ENCODE data around the gene SLC37A4. TPM values are rescaled to one million over a fixed set of nuclear protein-coding genes. Genes with fewer than 3 reads are reported as not detected.
A peak's percentile ranks its signal among the peaks of the same experiment; 100 is the strongest.

Gene SLC37A4
- total RNA-seq, 1 experiment from 2014 or later: 108 TPM

GRCh38 chr11:119031912-119032280 lies 1.2 kb upstream of the SLC37A4 start:
- Histone ChIP-seq H3K27me3 (replicated peaks; ENCODE audit: control insufficient read depth, insufficient read depth, low read length) (no peaks in the 10 kb centered on the region), H3K4me3 (ENCODE audit: low read depth, low read length) (no peak overlapping the region), H3K9me3 (no peaks in the 10 kb centered on the region), H3K36me3 (ENCODE audit: control insufficient read depth, insufficient read depth, low read length) (peaks cover 12% of the 10 kb centered on the region), H3K4me1 (peaks cover 23% of the 10 kb centered on the region)
- Mint-ChIP-seq H3K36me3 (ENCODE audit: insufficient read depth, unreplicated experiment) (peaks cover 35% of the 10 kb centered on the region), H3K27me3 (ENCODE audit: insufficient read depth, unreplicated experiment) (no peaks in the 10 kb centered on the region), H3K9me3 (ENCODE audit: unreplicated experiment) (no peaks in the 10 kb centered on the region), H3K27ac (ENCODE audit: unreplicated experiment) (no peak overlapping the region), H3K4me3 (ENCODE audit: unreplicated experiment) (no peak overlapping the region), H3K4me1 (ENCODE audit: low read depth, unreplicated experiment) (peaks cover 39% of the 10 kb centered on the region)
- ChIA-PET CTCF (interaction anchor here (0.6 to 0.9 kb wide), 2 partner anchors 11 to 90 kb away, joined by 4 to 6 read pairs; partner anchors contain the start of gene HINFP), POLR2A (interaction anchor here (1.3 kb wide), 1 partner anchor 13 kb away, joined by 4 read pairs; the partner anchor contains the start of genes RPS25 and TRAPPC4)
- no TSS peak for BruUV-seq (replicated peaks)
- no peak for DNase-seq
- no peak for TF ChIP-seq CTCF (IDR thresholded peaks at IDR 0.05; ENCODE audit: insufficient read depth in 1 of 2, low read depth in 1 of 2, low read length in 1 of 2, severe bottlenecking in 1 of 2, unreplicated experiment in 1 of 2)
- intact Hi-C loops (cut with micrococcal nuclease; ENCODE audit: unreplicated experiment): loop anchor here (2.0 kb wide), 1 partner anchor 53 kb away; the partner anchor contains the start of gene HMBS

- no peak for DNase-seq
- peaks cover 51% of the 10 kb centered on the region for H3K36me3 Mint-ChIP-seq (ENCODE audit: insufficient read depth, unreplicated experiment)
- Histone ChIP-seq H3K9me3 (no peaks in the 10 kb centered on the region), H3K27me3 (replicated peaks; ENCODE audit: control insufficient read depth, insufficient read depth, low read length) (no peaks in the 10 kb centered on the region), H3K4me1 (peaks cover 43% of the 10 kb centered on the region), H3K36me3 (ENCODE audit: control insufficient read depth, insufficient read depth, low read length) (peaks cover 18% of the 10 kb centered on the region), H3K4me3 (ENCODE audit: low read depth, low read length) (peak overlapping the region; percentile 95)
- no peak for TF ChIP-seq CTCF (IDR thresholded peaks at IDR 0.05; ENCODE audit: insufficient read depth in 1 of 2, low read depth in 1 of 2, low read length in 1 of 2, severe bottlenecking in 1 of 2, unreplicated experiment in 1 of 2)
- peak overlapping the region; percentile 93 for H3K4me3 Mint-ChIP-seq (ENCODE audit: unreplicated experiment)
- BruUV-seq (replicated peaks): no TSS peak
- intact Hi-C loops (cut with micrococcal nuclease; ENCODE audit: unreplicated experiment): loop anchor here (1.0 to 2.0 kb wide), 3 partner anchors 12 to 55 kb away; partner anchors contain the start of genes HMBS, HYOU1, RPS25 and TRAPPC4
- no peaks in the 10 kb centered on the region for H3K27me3 Mint-ChIP-seq (ENCODE audit: insufficient read depth, unreplicated experiment)
- H3K9me3 Mint-ChIP-seq (ENCODE audit: unreplicated experiment): no peaks in the 10 kb centered on the region
- POLR2A ChIA-PET: interaction anchor here (0.7 to 1.4 kb wide), 5 partner anchors 9 to 55 kb away, joined by 3 to 6 read pairs (median 6); partner anchors contain the start of genes HMBS, HYOU1 and TRAPPC4
- peak overlapping the region; percentile 90 for H3K27ac Mint-ChIP-seq (ENCODE audit: unreplicated experiment)
- CTCF ChIA-PET: interaction anchor here (0.5 to 1.5 kb wide), 5 partner anchors 11 to 180 kb away, joined by 3 to 5 read pairs (median 4); no protein-coding TSS in a partner anchor
- peaks cover 48% of the 10 kb centered on the region for H3K4me1 Mint-ChIP-seq (ENCODE audit: low read depth, unreplicated experiment)
These were observed 698 bp downstream of the SLC37A4 start for GRCh38 chr11:119030029-119030328.

DNA sequence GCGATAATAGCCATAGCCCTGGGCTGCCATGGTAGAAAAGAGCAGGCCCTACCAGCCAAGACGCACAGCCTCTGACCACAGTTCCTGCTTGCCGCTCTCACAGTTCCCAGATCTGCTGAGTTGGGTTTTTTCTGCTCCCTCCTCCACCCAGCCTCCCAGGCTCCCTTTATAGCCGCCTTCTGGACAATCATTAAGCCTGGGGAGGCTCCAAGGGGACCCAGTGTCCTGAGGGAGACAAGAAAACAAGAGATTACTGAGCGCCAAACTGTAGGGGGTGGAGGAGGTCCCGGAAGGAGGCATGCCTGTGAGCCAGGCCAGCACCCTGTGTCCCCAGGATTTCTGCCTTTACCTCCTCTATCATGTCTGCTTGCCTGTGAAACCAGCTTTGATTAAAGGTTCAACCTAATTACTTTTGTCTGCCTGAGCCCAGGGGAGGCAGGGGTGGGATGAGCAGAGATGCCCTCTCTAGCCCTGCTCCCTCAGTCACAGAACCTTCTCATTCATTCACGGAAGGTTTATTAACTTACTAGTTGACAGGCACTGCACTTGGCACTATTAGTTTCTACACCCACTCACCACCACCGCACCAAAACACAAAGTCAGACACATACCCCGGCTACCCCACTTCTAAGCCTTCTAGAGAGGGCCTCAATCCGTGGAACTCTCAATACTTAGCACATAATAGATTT lies 1.2 kb downstream of the SLC37A4 start:
- Mint-ChIP-seq H3K4me1 (ENCODE audit: low read depth, unreplicated experiment) (peaks cover 52% of the 10 kb centered on the region), H3K36me3 (ENCODE audit: insufficient read depth, unreplicated experiment) (peaks cover 56% of the 10 kb centered on the region), H3K27me3 (ENCODE audit: insufficient read depth, unreplicated experiment) (no peaks in the 10 kb centered on the region), H3K9me3 (ENCODE audit: unreplicated experiment) (no peaks in the 10 kb centered on the region), H3K27ac (ENCODE audit: unreplicated experiment) (peak overlapping the region; percentile 90), H3K4me3 (ENCODE audit: unreplicated experiment) (peak overlapping the region; percentile 93)
- Histone ChIP-seq H3K9me3 (no peaks in the 10 kb centered on the region), H3K27me3 (replicated peaks; ENCODE audit: control insufficient read depth, insufficient read depth, low read length) (no peaks in the 10 kb centered on the region), H3K36me3 (ENCODE audit: control insufficient read depth, insufficient read depth, low read length) (peaks cover 18% of the 10 kb centered on the region), H3K4me1 (peaks cover 47% of the 10 kb centered on the region), H3K4me3 (ENCODE audit: low read depth, low read length) (peak overlapping the region; percentile 95)
- DNase-seq: peak; percentile 92 to 95
- ChIA-PET POLR2A (interaction anchor here (0.7 to 1.4 kb wide), 5 partner anchors 8 to 55 kb away, joined by 3 to 6 read pairs (median 6); partner anchors contain the start of genes HMBS, HYOU1 and TRAPPC4), CTCF (interaction anchor here (0.5 to 1.5 kb wide), 4 partner anchors 10 to 180 kb away, joined by 3 to 5 read pairs (median 4); no protein-coding TSS in a partner anchor)
- intact Hi-C loops (cut with micrococcal nuclease; ENCODE audit: unreplicated experiment): loop anchor here (1.0 to 2.0 kb wide), 4 partner anchors 11 to 55 kb away; partner anchors contain the start of genes CENATAC, HMBS, HYOU1 and RPS25
- BruUV-seq (replicated peaks): TSS peak; percentile 97
- peak in 1 of 2 experiments; percentile 20 for TF ChIP-seq CTCF (IDR thresholded peaks at IDR 0.05; ENCODE audit: insufficient read depth in 1 of 2, low read depth in 1 of 2, low read length in 1 of 2, severe bottlenecking in 1 of 2, unreplicated experiment in 1 of 2)

Data from Caco-2 (cell line).